ENCODE measurements around the gene CRELD2.
A peak's percentile ranks its signal among the peaks of the same experiment; 100 is the strongest.

The CRELD2 gene

DNA sequence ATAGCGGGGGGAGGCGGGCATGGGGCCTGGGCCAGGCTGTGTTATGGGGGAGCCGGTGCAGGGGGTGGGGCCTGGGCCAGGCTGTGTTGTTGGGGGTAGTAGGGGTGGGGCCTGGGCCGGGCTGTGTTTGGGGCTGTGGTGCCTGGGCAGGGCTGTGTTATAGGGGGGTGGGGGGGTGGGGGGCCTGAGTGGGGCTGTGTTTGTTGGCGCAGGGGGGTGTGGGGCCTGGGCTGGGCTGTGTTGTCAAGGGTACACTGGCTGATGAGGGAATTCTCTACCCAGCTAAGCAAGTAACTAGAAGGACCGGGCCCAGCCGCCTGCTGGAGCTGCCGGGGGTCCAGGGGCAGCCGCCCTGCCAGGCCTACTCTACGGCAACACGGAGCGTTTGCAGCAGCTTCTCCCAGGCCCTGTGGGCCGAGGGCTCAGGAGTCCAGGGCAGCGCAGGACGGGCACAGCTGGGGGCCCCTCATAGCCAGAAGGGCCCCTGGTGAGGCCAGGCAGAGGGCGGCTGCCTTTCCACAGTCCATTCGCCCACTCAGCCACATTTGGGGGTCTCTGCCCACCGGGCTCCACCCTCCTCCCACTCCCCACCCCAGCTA is 32.1 kb downstream of the CRELD2 start:
- TF ChIP-seq, protein P1, sequence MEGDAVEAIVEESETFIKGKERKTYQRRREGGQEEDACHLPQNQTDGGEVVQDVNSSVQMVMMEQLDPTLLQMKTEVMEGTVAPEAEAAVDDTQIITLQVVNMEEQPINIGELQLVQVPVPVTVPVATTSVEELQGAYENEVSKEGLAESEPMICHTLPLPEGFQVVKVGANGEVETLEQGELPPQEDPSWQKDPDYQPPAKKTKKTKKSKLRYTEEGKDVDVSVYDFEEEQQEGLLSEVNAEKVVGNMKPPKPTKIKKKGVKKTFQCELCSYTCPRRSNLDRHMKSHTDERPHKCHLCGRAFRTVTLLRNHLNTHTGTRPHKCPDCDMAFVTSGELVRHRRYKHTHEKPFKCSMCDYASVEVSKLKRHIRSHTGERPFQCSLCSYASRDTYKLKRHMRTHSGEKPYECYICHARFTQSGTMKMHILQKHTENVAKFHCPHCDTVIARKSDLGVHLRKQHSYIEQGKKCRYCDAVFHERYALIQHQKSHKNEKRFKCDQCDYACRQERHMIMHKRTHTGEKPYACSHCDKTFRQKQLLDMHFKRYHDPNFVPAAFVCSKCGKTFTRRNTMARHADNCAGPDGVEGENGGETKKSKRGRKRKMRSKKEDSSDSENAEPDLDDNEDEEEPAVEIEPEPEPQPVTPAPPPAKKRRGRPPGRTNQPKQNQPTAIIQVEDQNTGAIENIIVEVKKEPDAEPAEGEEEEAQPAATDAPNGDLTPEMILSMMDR (IDR thresholded peaks at IDR 0.05), result no peak
- Histone ChIP-seq H3K27me3 (ENCODE audit: control insufficient read depth, insufficient read depth, low read length) (no peaks in the 10 kb centered on the region), H3K4me2 (ENCODE audit: low read length) (peak overlapping the region; percentile 17), H3K4me3 (ENCODE audit: low read depth, low read length) (no peak overlapping the region), H3K79me2 (no peaks in the 10 kb centered on the region), H2AFZ (peak overlapping the region; percentile 66), H3K27ac (peak overlapping the region; percentile 7), H3K4me1 (peaks cover 8% of the 10 kb centered on the region), H3K9me3 (ENCODE audit: control insufficient read depth, low read length) (no peaks in the 10 kb centered on the region), H3K36me3 (ENCODE audit: control insufficient read depth, insufficient read depth, low read length) (no peaks in the 10 kb centered on the region), H3K9ac (no peak overlapping the region)

DNA sequence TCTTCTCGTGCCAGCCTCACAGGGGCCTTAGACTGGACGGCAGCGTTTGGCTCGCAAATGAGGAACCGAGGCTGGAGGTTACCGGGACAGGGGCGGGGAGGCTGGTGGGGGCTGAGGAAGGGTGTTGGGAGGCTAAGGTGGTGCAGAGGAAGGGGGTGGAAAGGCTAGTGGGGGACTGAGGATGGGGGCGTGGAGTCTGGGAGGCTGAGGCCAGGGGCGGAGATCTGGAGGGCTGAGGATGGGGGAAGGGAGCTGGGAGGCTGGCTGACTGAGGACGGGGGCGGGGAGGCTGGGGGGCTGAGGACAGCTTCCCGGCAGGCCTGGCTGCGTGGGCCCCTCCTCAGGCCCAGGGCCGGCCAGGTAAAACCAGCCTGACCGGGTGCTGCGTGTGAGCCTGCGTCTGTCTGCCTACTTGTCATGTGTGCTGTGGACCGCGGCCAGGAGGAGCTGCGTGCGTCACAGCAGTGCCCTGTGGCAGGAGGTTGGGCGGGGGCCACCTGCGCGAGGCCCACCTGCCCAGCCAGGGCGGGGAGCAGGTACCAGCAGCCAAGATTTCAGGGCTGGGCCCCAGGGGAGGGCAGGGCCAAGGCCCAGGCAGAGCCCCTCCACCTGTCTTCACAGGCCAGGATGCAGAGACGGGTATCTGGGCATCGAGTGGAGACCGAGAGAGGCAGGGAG is 32.7 kb downstream of the CRELD2 start:
- Histone ChIP-seq H2AFZ (peak overlapping the region; percentile 66), H3K79me2 (no peaks in the 10 kb centered on the region), H3K4me2 (ENCODE audit: low read length) (peak overlapping the region; percentile 17), H3K4me1 (peaks cover 8% of the 10 kb centered on the region), H3K27ac (peak overlapping the region; percentile 29), H3K27me3 (ENCODE audit: control insufficient read depth, insufficient read depth, low read length) (no peaks in the 10 kb centered on the region), H3K9me3 (ENCODE audit: control insufficient read depth, low read length) (no peaks in the 10 kb centered on the region), H3K9ac (no peak overlapping the region), H3K36me3 (ENCODE audit: control insufficient read depth, insufficient read depth, low read length) (no peaks in the 10 kb centered on the region), H3K4me3 (ENCODE audit: low read depth, low read length) (no peak overlapping the region)
- TF ChIP-seq, protein P1 (IDR thresholded peaks at IDR 0.05), result no peak

DNA sequence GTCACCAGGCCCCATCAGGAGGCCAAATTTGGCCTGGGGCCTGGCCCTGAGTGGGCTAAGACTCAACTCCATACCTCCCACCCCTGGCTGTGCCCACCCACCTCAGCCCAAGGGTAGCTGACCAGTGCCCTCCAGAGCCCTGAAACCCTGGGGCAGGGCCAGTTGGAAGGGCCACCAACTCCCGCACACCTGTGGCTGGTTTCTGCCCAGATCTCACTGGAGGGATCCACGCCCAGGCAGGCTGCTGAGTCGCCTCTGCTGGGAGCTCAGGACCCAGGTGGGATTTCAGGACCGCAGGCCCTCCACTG is 33.2 kb downstream of the CRELD2 start:
- H3K9ac ChIP-seq, result no peak overlapping the region
- H2AFZ ChIP-seq, result peak overlapping the region; percentile 66
- no peaks in the 10 kb centered on the region for H3K79me2 ChIP-seq
- peak overlapping the region; percentile 29 for H3K27ac ChIP-seq
- no peaks in the 10 kb centered on the region for H3K36me3 ChIP-seq (ENCODE audit: control insufficient read depth, insufficient read depth, low read length)
- H3K9me3 ChIP-seq (ENCODE audit: control insufficient read depth, low read length), result no peaks in the 10 kb centered on the region
- no peaks in the 10 kb centered on the region for H3K27me3 ChIP-seq (ENCODE audit: control insufficient read depth, insufficient read depth, low read length)
- H3K4me3 ChIP-seq (ENCODE audit: low read depth, low read length), result no peak overlapping the region
- TF ChIP-seq, protein P1 (IDR thresholded peaks at IDR 0.05), result no peak
- H3K4me2 ChIP-seq (ENCODE audit: low read length), result no peak overlapping the region
- peaks cover 8% of the 10 kb centered on the region for H3K4me1 ChIP-seq

DNA sequence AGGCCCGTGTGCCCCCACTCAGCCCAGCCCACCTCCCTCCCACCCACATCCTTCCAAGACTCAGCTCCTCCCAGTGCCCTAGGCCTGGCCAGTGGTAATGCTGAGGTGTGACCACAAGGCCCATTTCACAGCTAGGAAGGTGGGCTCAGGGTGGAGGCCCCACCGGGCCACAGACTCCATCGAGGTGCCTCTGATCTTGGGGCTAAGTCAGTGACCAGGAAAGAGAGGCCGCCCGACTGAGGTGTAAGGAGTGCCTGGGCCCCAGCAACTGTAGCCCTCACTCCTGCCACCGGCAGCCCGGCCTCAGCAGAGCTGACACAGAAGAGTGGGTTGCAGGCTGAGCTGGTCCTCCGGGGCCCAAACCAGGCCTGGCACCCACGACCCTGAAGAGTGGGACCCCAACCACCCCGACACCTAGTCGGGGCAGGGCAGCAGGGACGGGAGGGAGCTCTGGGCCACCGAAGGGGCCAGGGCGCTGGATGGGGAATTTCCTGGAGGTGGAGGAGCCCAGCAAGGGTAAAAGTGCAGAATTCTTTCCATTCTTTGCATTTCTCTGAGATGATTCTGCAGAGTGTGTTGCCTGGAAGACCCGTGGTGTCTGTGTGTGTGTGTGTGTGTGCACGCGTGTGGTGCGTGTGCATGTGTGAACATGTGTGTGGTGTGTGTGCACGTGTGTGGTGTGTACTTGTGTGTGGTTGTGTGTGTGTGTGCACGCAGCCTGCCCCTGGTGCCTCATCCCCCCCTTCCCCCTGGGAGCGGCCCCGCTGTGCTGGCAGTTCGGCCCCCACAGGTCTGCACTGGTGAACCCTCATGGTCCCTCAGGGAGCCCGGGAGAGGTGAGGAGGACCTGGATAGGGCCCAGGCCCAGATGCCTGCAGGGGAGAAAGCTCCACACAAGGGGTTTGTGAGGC is 33.8 kb downstream of the CRELD2 start:
- Histone ChIP-seq H3K27me3 (ENCODE audit: control insufficient read depth, insufficient read depth, low read length) (no peaks in the 10 kb centered on the region), H2AFZ (no peak overlapping the region), H3K4me3 (ENCODE audit: low read depth, low read length) (no peak overlapping the region), H3K9ac (no peak overlapping the region), H3K4me1 (peaks cover 8% of the 10 kb centered on the region), H3K4me2 (ENCODE audit: low read length) (no peak overlapping the region), H3K27ac (no peak overlapping the region), H3K36me3 (ENCODE audit: control insufficient read depth, insufficient read depth, low read length) (no peaks in the 10 kb centered on the region), H3K9me3 (ENCODE audit: control insufficient read depth, low read length) (no peaks in the 10 kb centered on the region), H3K79me2 (no peaks in the 10 kb centered on the region)
- TF ChIP-seq, protein P1 (IDR thresholded peaks at IDR 0.05), result no peak

All from parathyroid adenoma (tissue), 2 donors.